Psoas muscle (tissue), 8 donors: ENCODE data around the gene WWC1. TPM values are rescaled to one million over a fixed set of nuclear protein-coding genes. Genes with fewer than 3 reads are reported as not detected.

Experiments
- ATAC-seq, 4 donors: fragments of 200-7000 bp; cut with Tn5 transposase; one replicate each; pipeline ENCODE4 v1.9.1; 2020; ENCODE audit warnings: moderate library complexity in 3 of 4, mild to moderate bottlenecking in 2 of 4
- DNase-seq, 2 donors: peaks; one replicate each; pipeline ENCODE4 v3.0.0-alpha.2; 2020
- H3K27ac ChIP-seq: fragments of 200-600 bp; one replicate; pipeline ENCODE4 v1.8.0; 2022
- H3K27me3 ChIP-seq, 3 donors: fragments of 200-600 bp in 1 of 3; one replicate each; pipeline versions ENCODE4 v1.6.1 to v1.8.0; 2013 to 2022; ENCODE audit warnings: low read length in 2 of 3, mild to moderate bottlenecking in 2 of 3, moderate library complexity in 1 of 3; ENCODE audit not compliant: insufficient read depth in 3 of 3
- H3K36me3 ChIP-seq, 2 donors: fragments of 200-600 bp in 1 of 2; one replicate each; pipeline versions ENCODE4 v1.6.1 to v1.8.0; 2013 to 2022; ENCODE audit warnings: low read depth in 1 of 2, mild to moderate bottlenecking in 1 of 2, moderate library complexity in 1 of 2; ENCODE audit not compliant: insufficient read depth in 1 of 2
- H3K4me1 ChIP-seq: fragments of 200-600 bp; one replicate; pipeline ENCODE4 v1.8.0; 2022
- H3K4me3 ChIP-seq: fragments of 200-600 bp; one replicate; pipeline ENCODE4 v1.8.0; 2022; ENCODE audit warnings: mild to moderate bottlenecking
- H3K9me3 ChIP-seq: fragments of 200-600 bp; one replicate; pipeline ENCODE4 v1.8.0; 2022
- WGBS, 3 donors: extraction: QIAGEN DNeasy Blood & Tissue Kit; methylation state at CpG; one replicate each; pipeline versions ENCODE4 v1.1.6 to v1.1.7; 2013; 5-methylcytosine and 5-hydroxymethylcytosine counted together
- intact Hi-C, 2 donors: fragments of 100-400 bp; cut with DNase I; formaldehyde crosslinking; loops; one replicate each; pipeline versions ENCODE4 v1.11.0 to v1.14.2; 2022
- polyA plus RNA-seq, 3 donors: library from polyadenylated mRNA; stranded (reverse); fragments of 200-250 nt; gene quantifications; one replicate each; pipeline ENCODE4 v1.2.3, GENCODE V29; 2013
- total RNA-seq, 4 donors: library from RNA; stranded (reverse); fragmentation: NEBNext Ultra II Directional in 2 of 4; extraction: Animal tissue kit (Norgen Biotek cat#: 25700) in 2 of 4; gene quantifications; one replicate each; pipeline versions ENCODE4 v1.2.1 to v1.2.4, GENCODE V29; 2021 to 2023
- TF ChIP-seq, protein P1 (sequence below): fragments of 200-600 bp; IDR thresholded peaks from one replicate; pipeline ENCODE4 v1.8.0; 2022; ENCODE audit warnings: antibody characterized with exemption
- donor health status: healthy with polysubstance abuse.
- donor health status: DM: no; HTN: no; CAD: no; lungs with moderate emphysema.
- donor health status: Bipolar disorder and iron deficiency.
- donor health status: healthy.
- donor health status: DM: yes; HTN: yes; CAD: no.
- donor health status: DM: no; HTN: no; CAD: no.
- donor health status: DM: no; HTN: no; CAD: no.
- donor health status: DM: yes; HTN: yes; CAD: no.

WWC1 gene
- total and polyA plus RNA-seq, 7 donors: 0.03 to 0.25 (median 0.08) TPM; not detected in 3

DNA sequence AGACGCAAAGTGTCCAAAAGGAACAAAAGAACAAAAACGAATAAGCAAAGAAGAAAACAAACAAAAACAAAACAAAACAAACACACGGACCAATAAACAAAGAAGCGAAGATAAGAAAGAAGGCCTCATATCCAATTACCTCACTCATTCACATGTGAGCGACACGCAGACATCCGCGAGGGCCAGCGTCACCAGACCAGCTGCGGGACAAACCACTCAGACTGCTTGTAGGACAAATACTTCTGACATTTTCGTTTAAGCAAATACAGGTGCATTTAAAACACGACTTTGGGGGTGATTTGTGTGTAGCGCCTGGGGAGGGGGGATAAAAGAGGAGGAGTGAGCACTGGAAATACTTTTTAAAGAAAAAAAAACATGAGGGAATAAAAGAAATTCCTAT lies 28.3 kb upstream of the WWC1 start:
- H3K9me3 ChIP-seq: no peaks in the 10 kb centered on the region
- TF ChIP-seq, protein P1, sequence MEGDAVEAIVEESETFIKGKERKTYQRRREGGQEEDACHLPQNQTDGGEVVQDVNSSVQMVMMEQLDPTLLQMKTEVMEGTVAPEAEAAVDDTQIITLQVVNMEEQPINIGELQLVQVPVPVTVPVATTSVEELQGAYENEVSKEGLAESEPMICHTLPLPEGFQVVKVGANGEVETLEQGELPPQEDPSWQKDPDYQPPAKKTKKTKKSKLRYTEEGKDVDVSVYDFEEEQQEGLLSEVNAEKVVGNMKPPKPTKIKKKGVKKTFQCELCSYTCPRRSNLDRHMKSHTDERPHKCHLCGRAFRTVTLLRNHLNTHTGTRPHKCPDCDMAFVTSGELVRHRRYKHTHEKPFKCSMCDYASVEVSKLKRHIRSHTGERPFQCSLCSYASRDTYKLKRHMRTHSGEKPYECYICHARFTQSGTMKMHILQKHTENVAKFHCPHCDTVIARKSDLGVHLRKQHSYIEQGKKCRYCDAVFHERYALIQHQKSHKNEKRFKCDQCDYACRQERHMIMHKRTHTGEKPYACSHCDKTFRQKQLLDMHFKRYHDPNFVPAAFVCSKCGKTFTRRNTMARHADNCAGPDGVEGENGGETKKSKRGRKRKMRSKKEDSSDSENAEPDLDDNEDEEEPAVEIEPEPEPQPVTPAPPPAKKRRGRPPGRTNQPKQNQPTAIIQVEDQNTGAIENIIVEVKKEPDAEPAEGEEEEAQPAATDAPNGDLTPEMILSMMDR: no peak
- H3K36me3 ChIP-seq: no peaks in the 10 kb centered on the region
- ATAC-seq (no peak), DNase-seq (no peak)
- no peaks in the 10 kb centered on the region for H3K27me3 ChIP-seq
- WGBS, 3 donors: 68 to 70% (median 69%) methylated on average over 13 of the region's 13 CpGs
- intact Hi-C loops: no loop called here
- H3K4me1 ChIP-seq: no peaks in the 10 kb centered on the region
- no peak overlapping the region for H3K27ac ChIP-seq
- H3K4me3 ChIP-seq: no peak overlapping the region

DNA sequence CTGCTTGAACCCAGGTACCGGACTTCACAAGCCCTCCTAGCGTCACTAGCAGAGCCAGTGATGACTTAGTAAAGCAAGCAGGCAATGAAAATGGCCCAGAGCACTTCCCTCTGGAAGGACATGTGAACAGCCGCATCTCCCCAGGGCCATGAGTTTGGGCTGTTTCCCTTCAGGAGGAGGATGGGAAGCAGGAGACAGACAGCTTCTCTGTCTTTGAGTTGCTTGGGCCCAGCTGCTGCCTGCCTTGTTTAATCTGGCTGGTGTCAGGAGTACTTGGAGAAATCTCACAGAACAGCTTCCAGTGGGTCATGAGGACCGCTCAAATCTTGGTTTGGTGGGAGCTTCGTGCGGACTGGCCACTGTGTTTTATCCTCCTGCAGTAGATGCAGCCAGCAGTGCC lies 25.4 kb upstream of the WWC1 start:
- Histone ChIP-seq H3K9me3 (no peaks in the 10 kb centered on the region), H3K4me1 (no peaks in the 10 kb centered on the region), H3K4me3 (no peak overlapping the region), H3K36me3 (no peaks in the 10 kb centered on the region), H3K27ac (no peak overlapping the region), H3K27me3 (no peaks in the 10 kb centered on the region)
- intact Hi-C loops: no loop called here
- no peak for DNase-seq
- TF ChIP-seq, protein P1: no peak
- no peak for ATAC-seq
- 79 to 87% (median 86%) methylated on average over 6 of the region's 6 CpGs for WGBS, 3 donors

DNA sequence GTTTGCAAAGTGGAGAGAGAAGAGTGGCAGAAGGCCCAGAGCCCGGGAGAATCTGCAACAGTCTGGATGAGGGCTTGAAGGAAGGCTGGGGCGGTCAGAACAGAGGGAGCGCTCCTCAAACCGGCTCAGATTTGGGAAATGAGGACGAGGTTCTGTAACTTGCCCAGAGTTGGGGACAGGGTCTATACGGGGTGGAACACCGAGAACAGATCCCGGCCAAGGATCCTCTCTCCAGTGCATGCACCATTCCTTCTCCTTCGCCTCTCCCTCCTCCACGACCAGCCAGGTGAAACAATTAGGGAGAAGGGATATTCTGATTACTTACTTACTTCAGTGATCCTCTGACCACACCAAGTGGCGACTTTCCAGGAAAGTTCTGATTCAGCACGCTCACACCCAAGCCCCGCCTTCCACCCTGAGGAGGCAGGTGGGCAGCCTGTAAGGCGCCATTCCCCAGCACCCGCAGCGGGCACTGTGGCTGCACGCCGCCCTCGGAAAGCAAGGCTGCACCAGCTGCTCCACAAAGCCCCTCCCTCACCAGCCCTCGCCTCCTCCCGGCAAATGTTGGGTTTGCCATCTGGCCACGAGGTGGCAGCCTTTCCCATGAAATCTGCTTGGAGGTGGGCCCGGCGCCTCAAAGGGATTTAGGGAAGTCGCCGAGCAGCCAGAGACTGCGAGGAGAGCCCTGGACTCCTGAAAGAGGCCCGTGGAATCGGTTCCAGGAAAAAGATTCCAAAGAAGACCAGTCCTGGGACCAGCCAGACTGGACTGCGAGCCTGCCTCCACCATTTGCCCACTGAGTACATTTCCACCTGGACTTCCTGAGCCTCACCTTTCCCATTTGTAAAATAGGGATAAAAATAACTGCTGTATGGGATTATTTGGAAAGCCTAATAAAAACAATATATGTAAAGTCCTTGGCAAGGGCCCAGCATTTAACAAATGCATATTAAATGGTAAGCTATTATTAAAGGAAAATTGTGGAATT lies 22.2 kb upstream of the WWC1 start:
- intact Hi-C loops: no loop called here
- ATAC-seq: peak; percentile 27 to 78 (median 70)

DNA sequence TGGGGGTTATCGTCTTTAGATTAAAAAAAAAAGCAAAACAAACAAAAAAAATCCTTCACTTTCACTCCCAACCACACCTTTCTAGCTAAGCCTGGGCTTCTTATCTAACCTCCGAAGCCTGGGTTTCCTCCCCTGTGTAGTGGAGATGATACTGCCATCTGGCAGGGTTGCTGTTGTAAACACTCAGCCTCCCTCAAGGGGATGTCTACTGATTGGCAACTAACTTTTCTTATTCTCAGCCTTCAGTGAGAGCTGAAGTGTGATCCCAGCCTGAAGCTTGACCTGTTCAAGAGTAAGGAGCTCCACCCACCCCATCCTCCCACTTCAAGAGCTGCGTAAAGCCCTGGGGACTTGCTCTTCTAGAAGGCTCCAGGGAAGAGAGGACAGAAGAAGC lies 21.5 kb upstream of the WWC1 start:
- intact Hi-C loops: no loop called here
- DNase-seq: no peak
- no peak for ATAC-seq
- H3K4me1 ChIP-seq: no peaks in the 10 kb centered on the region
- WGBS, 3 donors: 45 to 56% (median 49%) methylated on average over 3 of the region's 3 CpGs
- H3K27ac ChIP-seq: no peak overlapping the region
- H3K36me3 ChIP-seq: no peaks in the 10 kb centered on the region
- H3K4me3 ChIP-seq: peak overlapping the region; percentile 40
- no peaks in the 10 kb centered on the region for H3K9me3 ChIP-seq
- H3K27me3 ChIP-seq: peaks cover 0 to 4% (median 0%) of the 10 kb centered on the region in 3 donors
- TF ChIP-seq, protein P1: no peak

More for the DNA sequence above, 22.2 kb upstream of the WWC1 start:
- Histone ChIP-seq H3K4me3 (peak overlapping the region; percentile 40), H3K27me3 (peaks cover 0 to 2% (median 0%) of the 10 kb centered on the region in 3 donors), H3K27ac (no peak overlapping the region), H3K36me3 (no peaks in the 10 kb centered on the region), H3K4me1 (no peaks in the 10 kb centered on the region), H3K9me3 (no peaks in the 10 kb centered on the region)
- peak; percentile 75 to 81 for DNase-seq
- TF ChIP-seq, protein P1: peak; percentile 60
- WGBS, 3 donors: 2 to 3% (median 2%) methylated on average over 29 to 30 of the region's 30 CpGs
